ENCODE measurements around the gene ANKS3.
A peak's percentile ranks its signal among the peaks of the same experiment; 100 is the strongest.

ANKS3 gene

DNA sequence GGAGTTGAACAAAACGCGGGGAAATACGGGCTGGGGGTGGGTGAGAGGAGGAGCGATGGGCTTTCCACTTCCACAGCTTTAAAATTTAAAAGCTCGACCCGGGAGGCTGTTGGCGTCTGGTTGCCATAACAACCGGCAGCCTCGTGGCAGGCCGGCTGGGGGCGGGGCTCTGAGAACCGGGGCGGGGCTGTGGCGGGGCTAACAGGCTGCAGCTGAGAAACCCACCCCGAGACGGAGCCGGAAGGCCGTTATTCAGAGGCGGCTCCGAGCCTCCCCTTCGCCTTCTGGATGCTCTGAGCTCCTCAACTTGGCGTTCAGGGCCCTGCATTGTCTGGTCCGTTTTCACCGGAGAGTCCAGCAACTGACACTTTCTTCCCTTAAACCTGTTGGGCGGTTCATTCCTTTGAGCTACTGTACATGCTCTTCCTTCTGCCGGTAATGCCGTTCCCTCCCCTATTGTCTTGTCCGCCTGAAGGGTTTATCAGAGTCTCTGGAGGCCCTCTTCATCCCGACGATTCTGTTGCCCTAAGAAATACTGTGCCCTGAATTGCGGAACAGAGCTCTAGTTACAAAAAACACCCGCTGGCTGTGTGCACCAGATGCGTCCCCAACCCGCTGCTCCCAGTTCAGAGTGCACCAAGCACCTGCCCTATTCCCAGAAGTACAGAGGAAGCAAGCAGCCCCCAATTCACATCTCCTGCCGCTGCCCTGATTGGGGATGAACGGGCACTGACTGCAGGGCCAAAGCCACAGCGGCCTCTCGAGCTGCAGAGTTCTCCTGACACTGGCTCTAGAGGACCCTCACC, 862 bp upstream of the ANKS3 start:
- peak overlapping the region; percentile 73 for H3K27ac ChIP-seq (ENCODE audit: low read depth, low read length)
- no peaks in the 10 kb centered on the region for H3K36me3 ChIP-seq (ENCODE audit: control insufficient read depth, insufficient read depth, low read length)
- peak overlapping the region; percentile 98 for H3K4me3 ChIP-seq (ENCODE audit: low read length)
- H3K9ac ChIP-seq (ENCODE audit: low read length), result no peak overlapping the region
- H3K4me1 ChIP-seq (ENCODE audit: control insufficient read depth, insufficient read depth, low read length), result no peaks in the 10 kb centered on the region
- H3K27me3 ChIP-seq (ENCODE audit: control insufficient read depth, insufficient read depth, low read length), result no peaks in the 10 kb centered on the region

DNA sequence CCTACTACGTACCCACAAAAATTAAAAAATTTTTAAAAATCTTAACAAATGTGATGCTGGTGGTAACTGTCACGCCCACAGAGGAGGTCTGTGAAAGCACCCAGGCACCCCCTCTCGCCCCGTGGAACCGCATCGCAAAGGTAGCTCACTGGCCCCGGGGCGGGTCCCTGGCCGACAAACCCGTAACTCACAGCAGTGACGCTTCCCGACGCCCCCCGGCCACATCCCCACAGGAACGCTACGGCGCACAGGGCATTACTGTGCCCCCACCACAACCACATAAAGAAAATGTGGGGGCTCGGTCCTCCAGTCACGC, 366 bp downstream of the ANKS3 start:
- Histone ChIP-seq H3K36me3 (ENCODE audit: control insufficient read depth, insufficient read depth, low read length) (peaks cover 2% of the 10 kb centered on the region), H3K27me3 (ENCODE audit: control insufficient read depth, insufficient read depth, low read length) (no peaks in the 10 kb centered on the region), H3K9ac (ENCODE audit: low read length) (peak overlapping the region; percentile 58), H3K4me3 (ENCODE audit: low read length) (peak overlapping the region; percentile 98), H3K27ac (ENCODE audit: low read depth, low read length) (peak overlapping the region; percentile 73), H3K4me1 (ENCODE audit: control insufficient read depth, insufficient read depth, low read length) (no peaks in the 10 kb centered on the region)

GRCh38 chr16:4733211-4733742, 794 bp downstream of the ANKS3 start:
- Histone ChIP-seq H3K27ac (ENCODE audit: low read depth, low read length) (no peak overlapping the region), H3K36me3 (ENCODE audit: control insufficient read depth, insufficient read depth, low read length) (peaks cover 4% of the 10 kb centered on the region), H3K4me1 (ENCODE audit: control insufficient read depth, insufficient read depth, low read length) (no peaks in the 10 kb centered on the region), H3K9ac (ENCODE audit: low read length) (no peak overlapping the region), H3K4me3 (ENCODE audit: low read length) (peak overlapping the region; percentile 98), H3K27me3 (ENCODE audit: control insufficient read depth, insufficient read depth, low read length) (no peaks in the 10 kb centered on the region)

- H3K4me1 ChIP-seq (ENCODE audit: control insufficient read depth, insufficient read depth, low read length), result no peaks in the 10 kb centered on the region
- H3K27me3 ChIP-seq (ENCODE audit: control insufficient read depth, insufficient read depth, low read length), result no peaks in the 10 kb centered on the region
- peaks cover 17% of the 10 kb centered on the region for H3K36me3 ChIP-seq (ENCODE audit: control insufficient read depth, insufficient read depth, low read length)
- H3K9ac ChIP-seq (ENCODE audit: low read length), result no peak overlapping the region
- no peak overlapping the region for H3K4me3 ChIP-seq (ENCODE audit: low read length)
- no peak overlapping the region for H3K27ac ChIP-seq (ENCODE audit: low read depth, low read length)
These were observed 4.2 kb downstream of the ANKS3 start for GRCh38 chr16:4729876-4730275.

DNA sequence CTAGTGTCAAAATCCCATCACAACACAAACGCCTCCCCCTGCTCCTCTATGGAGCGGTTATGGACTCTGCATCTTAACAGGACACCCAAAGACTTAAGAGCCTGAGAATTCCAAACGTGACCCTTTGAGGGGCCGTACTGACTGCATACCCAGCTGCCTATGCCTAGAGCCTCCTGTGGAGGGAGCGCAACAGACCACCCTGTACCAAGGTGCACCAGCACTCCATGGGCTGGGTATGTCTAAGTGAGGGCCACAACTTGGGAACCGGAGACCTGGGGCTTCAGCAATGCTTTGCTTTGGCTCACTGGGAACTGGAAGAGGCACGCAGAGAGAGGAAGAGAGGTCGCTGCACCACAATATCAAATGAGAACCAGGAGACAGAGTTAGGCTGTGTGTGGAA, 5.4 kb downstream of the ANKS3 start:
- no peaks in the 10 kb centered on the region for H3K27me3 ChIP-seq (ENCODE audit: control insufficient read depth, insufficient read depth, low read length)
- H3K27ac ChIP-seq (ENCODE audit: low read depth, low read length), result no peak overlapping the region
- H3K9ac ChIP-seq (ENCODE audit: low read length), result no peak overlapping the region
- H3K4me3 ChIP-seq (ENCODE audit: low read length), result no peak overlapping the region
- H3K36me3 ChIP-seq (ENCODE audit: control insufficient read depth, insufficient read depth, low read length), result peaks cover 17% of the 10 kb centered on the region
- no peaks in the 10 kb centered on the region for H3K4me1 ChIP-seq (ENCODE audit: control insufficient read depth, insufficient read depth, low read length)

DNA sequence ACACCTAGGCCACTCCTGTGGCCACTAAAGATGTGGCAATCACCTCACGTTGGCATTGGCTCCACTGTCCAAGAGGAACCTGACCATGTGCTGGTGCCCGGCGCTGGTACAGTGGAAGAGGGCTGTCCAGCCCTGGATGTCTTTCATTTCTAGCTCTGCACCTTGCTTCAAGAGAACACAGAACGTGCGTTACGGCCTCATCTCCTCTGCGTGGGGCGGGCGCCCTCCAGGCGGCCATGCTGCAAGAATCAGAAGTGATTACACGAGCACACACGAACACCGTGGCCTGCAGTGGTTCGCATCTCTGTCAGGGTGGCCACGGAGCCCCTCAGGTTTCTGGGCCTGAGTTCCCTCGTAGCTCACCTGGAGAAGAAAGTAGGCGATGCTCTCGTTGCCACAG, 7.5 kb downstream of the ANKS3 start:
- peaks cover 17% of the 10 kb centered on the region for H3K36me3 ChIP-seq (ENCODE audit: control insufficient read depth, insufficient read depth, low read length)
- H3K27ac ChIP-seq (ENCODE audit: low read depth, low read length), result no peak overlapping the region
- H3K4me3 ChIP-seq (ENCODE audit: low read length), result no peak overlapping the region
- no peaks in the 10 kb centered on the region for H3K27me3 ChIP-seq (ENCODE audit: control insufficient read depth, insufficient read depth, low read length)
- H3K9ac ChIP-seq (ENCODE audit: low read length), result no peak overlapping the region
- no peaks in the 10 kb centered on the region for H3K4me1 ChIP-seq (ENCODE audit: control insufficient read depth, insufficient read depth, low read length)

- H3K9ac ChIP-seq (ENCODE audit: low read length), result no peak overlapping the region
- peaks cover 17% of the 10 kb centered on the region for H3K36me3 ChIP-seq (ENCODE audit: control insufficient read depth, insufficient read depth, low read length)
- H3K4me1 ChIP-seq (ENCODE audit: control insufficient read depth, insufficient read depth, low read length), result no peaks in the 10 kb centered on the region
- H3K4me3 ChIP-seq (ENCODE audit: low read length), result no peak overlapping the region
- H3K27ac ChIP-seq (ENCODE audit: low read depth, low read length), result no peak overlapping the region
- no peaks in the 10 kb centered on the region for H3K27me3 ChIP-seq (ENCODE audit: control insufficient read depth, insufficient read depth, low read length)
These were observed 9.3 kb downstream of the ANKS3 start for GRCh38 chr16:4724661-4725270.

- Histone ChIP-seq H3K27ac (ENCODE audit: low read depth, low read length) (no peak overlapping the region), H3K4me3 (ENCODE audit: low read length) (no peak overlapping the region), H3K36me3 (ENCODE audit: control insufficient read depth, insufficient read depth, low read length) (peaks cover 13% of the 10 kb centered on the region), H3K9ac (ENCODE audit: low read length) (no peak overlapping the region), H3K4me1 (ENCODE audit: control insufficient read depth, insufficient read depth, low read length) (no peaks in the 10 kb centered on the region), H3K27me3 (ENCODE audit: control insufficient read depth, insufficient read depth, low read length) (no peaks in the 10 kb centered on the region)
These were observed 10.9 kb downstream of the ANKS3 start for GRCh38 chr16:4723071-4723767.

DNA sequence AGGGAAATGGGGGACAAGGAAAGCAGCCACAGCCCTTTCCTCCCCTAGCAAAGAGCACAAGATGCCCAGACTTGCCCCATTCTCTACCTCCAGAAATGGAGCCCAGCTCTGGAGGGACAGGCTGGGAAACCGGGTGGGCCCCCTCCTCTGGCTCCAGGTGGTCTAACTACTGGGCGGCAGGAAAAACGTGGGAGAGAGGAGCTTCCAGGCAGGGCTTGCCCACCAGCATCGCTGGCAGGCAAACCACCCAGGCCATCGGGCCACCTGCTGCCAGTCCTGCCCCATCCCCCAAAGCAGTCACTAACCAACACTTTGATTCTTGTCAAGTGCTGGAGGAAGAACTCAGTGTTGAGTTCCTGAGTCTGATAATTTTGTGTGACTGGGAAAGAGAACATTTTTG, 15.6 kb downstream of the ANKS3 start:
- Histone ChIP-seq H3K27me3 (ENCODE audit: control insufficient read depth, insufficient read depth, low read length) (no peaks in the 10 kb centered on the region), H3K36me3 (ENCODE audit: control insufficient read depth, insufficient read depth, low read length) (peaks cover 7% of the 10 kb centered on the region), H3K4me3 (ENCODE audit: low read length) (no peak overlapping the region), H3K4me1 (ENCODE audit: control insufficient read depth, insufficient read depth, low read length) (no peaks in the 10 kb centered on the region), H3K9ac (ENCODE audit: low read length) (no peak overlapping the region), H3K27ac (ENCODE audit: low read depth, low read length) (no peak overlapping the region)

DNA sequence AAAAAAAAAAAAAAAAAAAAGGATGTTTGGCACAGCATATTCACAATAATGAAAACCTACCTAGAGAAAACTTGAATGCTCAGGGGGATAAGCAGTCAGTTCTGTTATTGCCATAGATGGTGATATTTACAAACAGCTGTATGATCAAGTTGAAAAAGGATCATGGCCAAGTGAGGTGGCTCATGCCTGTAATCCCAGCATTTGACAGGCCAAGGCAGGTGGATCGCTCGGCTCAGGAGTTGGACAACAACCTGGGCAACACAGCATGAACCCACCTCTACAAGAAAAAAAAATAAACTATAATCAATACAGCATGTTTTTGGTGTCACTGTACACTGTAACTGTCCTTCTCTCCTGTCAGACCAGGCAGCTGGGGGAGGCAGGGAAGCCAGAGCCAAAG, 19.1 kb downstream of the ANKS3 start:
- H3K4me3 ChIP-seq (ENCODE audit: low read length), result no peak overlapping the region
- no peak overlapping the region for H3K27ac ChIP-seq (ENCODE audit: low read depth, low read length)
- H3K36me3 ChIP-seq (ENCODE audit: control insufficient read depth, insufficient read depth, low read length), result peaks cover 9% of the 10 kb centered on the region
- H3K4me1 ChIP-seq (ENCODE audit: control insufficient read depth, insufficient read depth, low read length), result no peaks in the 10 kb centered on the region
- H3K27me3 ChIP-seq (ENCODE audit: control insufficient read depth, insufficient read depth, low read length), result no peaks in the 10 kb centered on the region
- H3K9ac ChIP-seq (ENCODE audit: low read length), result no peak overlapping the region

- no peak overlapping the region for H3K4me3 ChIP-seq (ENCODE audit: low read length)
- no peaks in the 10 kb centered on the region for H3K27me3 ChIP-seq (ENCODE audit: control insufficient read depth, insufficient read depth, low read length)
- H3K4me1 ChIP-seq (ENCODE audit: control insufficient read depth, insufficient read depth, low read length), result no peaks in the 10 kb centered on the region
- H3K27ac ChIP-seq (ENCODE audit: low read depth, low read length), result no peak overlapping the region
- no peak overlapping the region for H3K9ac ChIP-seq (ENCODE audit: low read length)
- peaks cover 9% of the 10 kb centered on the region for H3K36me3 ChIP-seq (ENCODE audit: control insufficient read depth, insufficient read depth, low read length)
These were observed 20.2 kb downstream of the ANKS3 start for GRCh38 chr16:4713663-4714501.

DNA sequence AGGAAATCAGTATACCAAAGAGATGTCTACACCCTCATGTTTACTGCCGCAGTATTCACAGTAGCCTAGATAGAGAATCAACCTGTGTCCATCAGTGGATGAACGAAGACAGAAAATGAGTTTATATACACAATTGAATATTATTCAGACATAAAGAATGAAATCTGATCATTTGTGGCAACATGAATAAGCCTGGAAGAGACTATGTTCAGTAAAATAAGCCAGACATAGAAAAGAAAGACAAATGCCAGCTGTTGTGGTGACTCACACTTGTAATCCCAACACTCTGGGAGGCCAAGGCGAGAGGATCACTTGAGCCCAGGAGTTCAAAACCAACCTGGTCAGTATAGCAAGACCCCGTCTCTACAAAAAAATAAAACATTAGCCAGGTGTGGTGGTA, 24.6 kb downstream of the ANKS3 start:
- Histone ChIP-seq H3K4me1 (ENCODE audit: control insufficient read depth, insufficient read depth, low read length) (no peaks in the 10 kb centered on the region), H3K27ac (ENCODE audit: low read depth, low read length) (no peak overlapping the region), H3K27me3 (ENCODE audit: control insufficient read depth, insufficient read depth, low read length) (no peaks in the 10 kb centered on the region), H3K9ac (ENCODE audit: low read length) (no peak overlapping the region), H3K36me3 (ENCODE audit: control insufficient read depth, insufficient read depth, low read length) (peaks cover 11% of the 10 kb centered on the region), H3K4me3 (ENCODE audit: low read length) (no peak overlapping the region)

Data from rectal smooth muscle tissue (tissue), 1 donor.